Measurements from ENCODE around the gene RANBP9.

DNA sequence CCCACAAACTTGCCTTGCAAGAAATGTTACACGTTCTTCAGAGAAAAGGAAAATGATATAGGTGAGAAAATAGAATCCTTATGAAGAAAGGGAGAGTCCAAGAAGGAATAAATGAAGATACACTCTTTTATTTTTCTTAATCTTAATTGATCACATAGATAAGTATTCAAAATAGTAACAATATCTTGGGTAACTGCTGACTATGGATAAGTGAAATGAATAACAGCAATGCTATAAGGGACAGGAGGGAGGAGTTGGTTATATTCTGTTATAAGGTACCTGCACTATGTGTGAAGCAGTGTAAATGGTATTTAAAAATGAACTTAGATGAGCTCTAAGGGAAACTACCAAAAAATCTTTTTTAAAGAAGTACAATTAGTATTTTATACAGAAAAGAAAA, 38.3 kb downstream of the RANBP9 start:
- TF ChIP-seq POLR2A (IDR thresholded peaks at IDR 0.05) = no peak
- TF ChIP-seq, protein P1, sequence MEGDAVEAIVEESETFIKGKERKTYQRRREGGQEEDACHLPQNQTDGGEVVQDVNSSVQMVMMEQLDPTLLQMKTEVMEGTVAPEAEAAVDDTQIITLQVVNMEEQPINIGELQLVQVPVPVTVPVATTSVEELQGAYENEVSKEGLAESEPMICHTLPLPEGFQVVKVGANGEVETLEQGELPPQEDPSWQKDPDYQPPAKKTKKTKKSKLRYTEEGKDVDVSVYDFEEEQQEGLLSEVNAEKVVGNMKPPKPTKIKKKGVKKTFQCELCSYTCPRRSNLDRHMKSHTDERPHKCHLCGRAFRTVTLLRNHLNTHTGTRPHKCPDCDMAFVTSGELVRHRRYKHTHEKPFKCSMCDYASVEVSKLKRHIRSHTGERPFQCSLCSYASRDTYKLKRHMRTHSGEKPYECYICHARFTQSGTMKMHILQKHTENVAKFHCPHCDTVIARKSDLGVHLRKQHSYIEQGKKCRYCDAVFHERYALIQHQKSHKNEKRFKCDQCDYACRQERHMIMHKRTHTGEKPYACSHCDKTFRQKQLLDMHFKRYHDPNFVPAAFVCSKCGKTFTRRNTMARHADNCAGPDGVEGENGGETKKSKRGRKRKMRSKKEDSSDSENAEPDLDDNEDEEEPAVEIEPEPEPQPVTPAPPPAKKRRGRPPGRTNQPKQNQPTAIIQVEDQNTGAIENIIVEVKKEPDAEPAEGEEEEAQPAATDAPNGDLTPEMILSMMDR (IDR thresholded peaks at IDR 0.05) = no peak

Measured in right lobe of liver (tissue), 4 donors.